AG10803 (cell line): ENCODE data around the gene CTDSPL.
A peak's percentile ranks its signal among the peaks of the same experiment; 100 is the strongest.

Experiments
- DNase-seq: peaks from one replicate; pipeline ENCODE4 v3.0.0; 2010; ENCODE audit warnings: low read depth
- H3K4me3 ChIP-seq: 2 replicates; pipeline ENCODE4 v1.5.1; 2011; ENCODE audit warnings: mild to moderate bottlenecking, low read length, control low read depth
- CTCF ChIP-seq: conservative IDR thresholded peaks from 2 replicates; pipeline ENCODE4 v1.5.1; 2011; ENCODE audit warnings: mild to moderate bottlenecking, low read length, control low read depth, inconsistent platforms

CTDSPL gene

DNA sequence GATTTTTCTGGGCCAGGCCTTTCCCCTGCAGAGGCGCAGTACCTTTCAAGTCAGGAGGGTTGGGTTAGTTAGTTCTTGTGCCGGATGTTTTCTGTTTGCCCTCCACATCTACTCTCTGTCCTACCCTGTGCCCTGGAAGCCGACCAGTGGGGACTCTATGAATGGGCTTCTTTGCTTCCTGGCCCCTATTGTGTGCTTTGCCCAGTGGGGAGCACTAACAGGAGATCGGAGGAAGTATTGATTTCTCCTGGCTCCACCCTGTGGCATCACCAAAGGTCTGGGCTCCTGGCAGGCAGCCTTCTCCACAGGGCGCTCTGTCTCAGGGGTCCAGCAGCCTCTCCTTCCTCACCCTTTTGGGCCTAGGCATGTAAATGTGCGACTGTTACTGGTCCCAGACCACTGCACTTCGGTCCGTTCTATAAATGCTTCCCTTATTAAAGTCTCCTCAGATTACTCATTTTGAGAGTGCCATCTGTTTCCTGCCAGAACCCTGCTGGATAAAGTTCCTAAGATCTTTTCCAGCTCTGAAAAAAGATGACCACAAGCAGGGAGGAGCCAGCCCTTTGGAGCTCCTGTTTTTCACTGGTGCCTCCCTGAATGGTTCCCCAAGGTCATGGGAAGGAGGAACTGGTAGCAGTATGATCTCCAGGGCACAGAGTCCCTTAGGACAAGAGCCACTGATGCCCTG lies 44.5 kb downstream of the CTDSPL start:
- no peak overlapping the region for H3K4me3 ChIP-seq
- TF ChIP-seq CTCF = no peak
- DNase-seq = peak; percentile 82

DNA sequence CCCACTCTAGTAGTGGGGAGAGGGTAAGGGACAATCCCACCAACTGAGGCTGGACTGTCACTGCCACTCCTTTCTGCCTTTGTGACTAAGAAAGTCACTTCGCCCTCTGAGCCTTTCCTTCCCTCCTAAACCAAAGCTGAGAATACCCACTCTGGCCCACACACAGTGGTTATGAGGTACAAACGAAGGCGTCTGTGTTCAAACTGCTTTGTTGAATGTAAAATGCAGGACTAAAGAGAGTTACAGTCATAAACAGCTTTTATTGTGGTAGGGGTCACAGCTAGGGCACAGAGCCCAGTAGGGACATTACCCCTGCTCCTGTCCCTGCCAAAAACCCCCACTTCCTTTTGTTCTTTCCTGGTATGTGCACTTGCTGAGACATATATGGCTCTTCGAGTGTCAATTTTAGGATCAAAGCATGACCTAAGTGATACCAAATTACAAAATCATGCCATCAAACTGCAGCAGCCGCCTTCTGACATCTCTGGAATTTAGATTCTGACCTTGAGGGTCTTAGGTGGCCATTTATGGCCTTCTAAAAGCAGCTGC lies 45.1 kb downstream of the CTDSPL start:
- no peak for DNase-seq
- TF ChIP-seq CTCF = no peak
- no peak overlapping the region for H3K4me3 ChIP-seq

GRCh38 chr3:37907371-37907770 lies 45.7 kb downstream of the CTDSPL start:
- no peak for TF ChIP-seq CTCF
- no peak for DNase-seq
- no peak overlapping the region for H3K4me3 ChIP-seq

DNA sequence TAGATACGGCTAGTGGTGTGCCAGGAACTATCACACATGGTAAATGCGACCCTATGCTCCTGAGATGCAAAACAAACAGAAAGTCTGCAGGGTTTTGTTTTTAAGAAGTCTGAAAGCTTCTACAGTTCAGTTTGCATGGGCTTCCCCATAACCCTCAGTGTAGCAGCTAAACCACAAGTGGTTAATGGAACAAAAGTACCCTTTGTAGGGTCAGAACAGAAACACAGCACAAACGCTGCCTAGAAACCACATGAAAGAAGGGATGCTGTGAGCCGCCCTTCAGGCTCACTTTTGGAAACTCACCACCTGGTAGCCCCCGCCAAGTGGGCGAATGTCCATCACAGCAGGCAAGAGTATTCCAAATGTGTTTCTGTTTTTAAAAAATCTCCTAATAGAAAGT lies 46.2 kb downstream of the CTDSPL start:
- no peak overlapping the region for H3K4me3 ChIP-seq
- TF ChIP-seq CTCF = no peak
- no peak for DNase-seq

- DNase-seq = peak; percentile 18
- no peak overlapping the region for H3K4me3 ChIP-seq
- no peak for TF ChIP-seq CTCF
Measured at GRCh38 chr3:37909067-37909911, 47.6 kb downstream of the CTDSPL start.

DNA sequence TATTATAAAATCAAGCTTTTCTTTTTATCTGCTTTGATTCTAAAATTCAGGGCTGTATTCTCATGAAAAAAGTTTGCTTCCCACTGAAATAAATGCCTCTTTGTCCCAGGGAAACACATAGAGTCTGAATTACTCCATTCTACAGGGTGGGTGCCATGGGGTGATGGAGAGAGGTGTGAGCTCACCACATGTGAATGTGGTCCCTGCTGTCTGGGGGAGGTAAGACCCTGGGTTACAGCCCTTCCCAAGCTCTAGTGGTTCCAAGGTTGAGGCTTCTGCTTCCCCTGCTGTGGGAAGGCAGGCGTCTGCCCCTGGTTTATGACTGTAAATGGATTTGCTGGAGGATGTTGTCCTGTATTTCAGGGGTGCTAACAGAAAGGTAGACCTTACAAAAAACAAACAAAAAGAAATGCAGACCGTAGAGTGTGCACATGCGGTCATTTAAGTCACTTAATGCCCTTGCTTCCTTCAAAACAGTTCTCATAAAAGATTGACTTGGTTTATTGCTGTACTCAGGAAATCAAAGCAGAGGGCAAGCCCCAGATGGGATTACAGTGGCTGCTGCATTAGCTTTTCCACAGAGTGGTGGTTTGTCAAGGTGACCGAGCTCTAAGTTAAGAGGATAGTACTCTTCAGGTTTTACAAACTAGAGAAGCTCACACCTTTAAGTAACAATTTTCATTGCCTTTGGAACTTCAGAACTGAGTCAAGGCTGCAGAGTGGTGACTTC lies 49.2 kb downstream of the CTDSPL start:
- TF ChIP-seq CTCF = no peak
- H3K4me3 ChIP-seq = no peak overlapping the region
- no peak for DNase-seq
